Measurements from ENCODE around the gene ELAVL3.
"Not testable (repeated sequence)": the region's sequence is repeated elsewhere in the genome, so short reads cannot be mapped to it uniquely, and the experiment has no call there.

ELAVL3 gene

DNA sequence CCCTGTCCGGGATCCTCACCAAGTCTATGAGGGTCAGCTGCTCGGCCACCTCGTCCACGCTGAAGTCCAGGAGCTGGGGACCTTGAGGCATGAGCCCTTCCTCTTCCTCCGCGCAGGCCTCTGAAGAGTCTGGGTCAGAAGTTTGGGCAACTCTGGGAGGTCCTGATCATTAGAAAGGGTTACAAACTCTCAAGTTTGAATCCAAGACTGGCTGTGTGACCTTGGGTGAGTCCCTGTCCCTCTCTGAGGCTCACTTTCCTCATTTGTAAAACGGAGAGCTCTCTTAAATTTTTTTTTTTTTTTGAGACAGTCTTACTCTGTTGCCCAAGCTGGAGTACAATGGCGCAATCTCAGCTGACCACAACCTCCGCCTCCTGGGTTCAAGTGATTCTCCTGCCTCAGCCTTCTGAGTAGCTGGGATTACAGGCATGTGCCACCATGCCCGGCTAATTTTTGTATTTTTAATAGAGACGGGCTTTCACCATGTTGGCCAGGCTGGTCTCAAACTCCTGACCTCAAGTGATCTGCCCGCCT, 74.1 kb downstream of the ELAVL3 start:
- DNase-seq (ENCODE audit: low read depth), result not testable (repeated sequence)

GRCh38 chr19:11405846-11406643, 74.8 kb downstream of the ELAVL3 start:
- DNase-seq (ENCODE audit: low read depth), result no peak

DNA sequence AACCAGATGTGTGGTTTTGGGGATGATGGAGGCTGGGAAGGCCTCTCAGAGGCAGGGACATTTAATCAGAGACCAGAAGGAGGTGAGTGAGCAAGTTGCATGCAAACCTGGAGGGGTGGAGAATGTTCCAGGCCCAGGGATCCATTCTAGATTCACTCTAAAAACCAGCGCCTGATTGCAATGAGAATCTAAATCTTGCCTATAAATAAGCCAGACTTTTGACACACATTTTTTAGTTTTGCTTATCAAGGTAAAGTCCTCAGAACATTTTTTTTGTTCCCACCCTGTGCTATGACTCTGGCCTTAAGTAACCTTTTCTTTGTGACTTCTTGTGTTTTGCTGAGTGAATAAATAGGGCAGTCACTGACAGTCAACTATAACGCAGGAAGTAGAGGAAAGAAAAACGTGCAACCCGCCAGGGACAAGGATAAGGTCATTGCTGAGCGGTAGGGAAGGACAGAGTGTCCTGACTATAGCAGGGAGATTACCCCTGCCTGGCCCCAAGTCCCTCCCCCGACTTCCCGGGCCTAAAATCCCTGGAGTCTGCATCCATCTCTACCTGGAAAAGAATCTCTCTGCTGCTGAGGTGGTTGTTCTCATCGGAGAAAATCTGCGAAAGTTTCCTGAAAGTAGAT, 76.1 kb downstream of the ELAVL3 start:
- no peak for DNase-seq (ENCODE audit: low read depth)

DNA sequence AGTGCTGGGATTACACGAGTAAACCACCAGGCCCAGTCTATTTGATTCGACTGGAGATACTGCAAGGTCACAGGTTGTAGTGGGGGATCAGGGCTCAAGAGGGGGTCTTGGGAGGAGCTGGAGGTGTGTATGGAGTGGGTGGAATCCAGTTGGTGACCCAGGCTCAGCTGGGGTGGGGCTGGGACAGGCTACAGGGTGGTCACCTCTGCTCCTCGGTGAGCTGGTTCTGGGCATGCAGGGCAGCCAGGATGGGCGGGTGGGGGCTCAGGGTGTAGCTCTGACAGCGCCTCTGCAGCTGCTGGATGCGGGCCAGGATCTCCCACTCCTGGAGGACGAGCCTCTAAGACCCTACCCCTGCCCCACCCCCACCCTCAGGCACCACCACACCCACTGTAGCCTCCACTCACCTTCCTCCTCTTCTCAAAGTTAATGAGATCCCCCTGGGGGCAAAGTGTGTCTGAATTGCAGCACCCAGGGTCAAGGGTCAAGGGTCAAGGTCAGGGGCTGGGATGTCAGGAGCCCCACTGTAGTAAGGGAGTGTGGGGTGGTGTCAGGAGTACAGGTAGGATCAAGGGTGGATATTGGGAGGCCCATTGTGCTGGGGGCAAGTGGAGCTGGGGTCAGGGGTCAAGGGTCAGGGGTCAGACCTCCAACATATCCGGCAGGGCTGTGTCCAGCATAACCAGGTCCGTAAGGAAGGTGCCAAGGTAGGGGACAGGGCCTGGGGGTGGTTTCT, 78.9 kb downstream of the ELAVL3 start:
- DNase-seq (ENCODE audit: low read depth), result no peak
